ENCODE measurements around the gene PTPN3. TPM values are rescaled to one million over a fixed set of nuclear protein-coding genes. Genes with fewer than 3 reads are reported as not detected.
A peak's percentile ranks its signal among the peaks of the same experiment; 100 is the strongest.
"Not testable (repeated sequence)": the region's sequence is repeated elsewhere in the genome, so short reads cannot be mapped to it uniquely, and the experiment has no call there.

Gene PTPN3
- total RNA-seq, 3 donors from 2014 or later: 13.2 to 30.3 (median 25.8) TPM

DNA sequence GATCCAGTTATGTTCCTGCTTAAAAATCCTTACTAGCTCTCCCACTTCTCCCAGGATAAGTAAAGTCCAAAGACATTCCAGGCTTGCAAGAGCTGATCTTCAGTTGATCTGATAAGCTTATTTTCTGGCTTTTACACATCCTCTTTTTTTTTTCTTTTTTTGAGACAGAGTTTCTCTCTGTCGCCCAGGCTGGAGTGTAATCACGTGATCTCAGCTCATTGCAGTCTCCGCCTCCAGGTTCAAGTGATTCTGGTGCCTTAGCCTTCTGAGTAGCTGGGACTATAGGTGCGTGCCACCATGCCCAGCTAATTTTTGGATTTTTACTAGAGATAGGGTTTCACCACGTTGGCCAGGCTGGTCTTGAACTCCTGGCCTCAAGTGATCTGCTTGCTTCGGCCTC lies 37.3 kb upstream of the PTPN3 start:
- ATAC-seq: no peak

DNA sequence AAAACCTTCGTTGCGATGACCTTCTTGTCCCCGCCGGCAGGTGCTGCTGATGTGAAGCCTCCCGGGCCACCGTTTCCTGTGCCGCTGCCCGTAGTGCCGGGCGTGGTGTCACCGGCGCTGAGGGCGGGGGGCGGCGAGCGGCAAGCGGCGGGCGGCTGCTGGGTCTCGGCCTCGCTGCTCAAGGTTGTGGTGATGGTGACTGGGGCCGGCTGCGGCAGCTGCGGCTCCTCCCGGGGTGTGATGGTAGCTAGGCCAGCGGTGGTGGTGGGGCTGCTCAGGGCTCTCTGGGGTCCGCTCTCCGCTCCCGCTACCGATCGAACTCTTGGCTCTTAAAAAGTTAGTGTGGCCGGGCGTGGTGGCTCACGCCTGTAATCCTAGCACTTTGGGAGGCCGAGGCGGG lies 36.0 kb upstream of the PTPN3 start:
- DNase-seq (no peak), ATAC-seq (no peak)
- Histone ChIP-seq H3K36me3 (ENCODE audit: low read depth) (no peaks in the 10 kb centered on the region), H3K4me1 (ENCODE audit: low read depth) (no peaks in the 10 kb centered on the region), H3K4me3 (no peak overlapping the region), H3K9me3 (no peaks in the 10 kb centered on the region)
- intact Hi-C loops (cut with DNase I, micrococcal nuclease): no loop called here
- no peak for TF ChIP-seq CTCF (IDR thresholded peaks at IDR 0.05)

More for the DNA sequence above, 37.3 kb upstream of the PTPN3 start:
- H3K4me1 ChIP-seq (ENCODE audit: low read depth): no peaks in the 10 kb centered on the region
- no peaks in the 10 kb centered on the region for H3K36me3 ChIP-seq (ENCODE audit: low read depth)
- no peak for TF ChIP-seq CTCF (IDR thresholded peaks at IDR 0.05)
- no peaks in the 10 kb centered on the region for H3K9me3 ChIP-seq
- intact Hi-C loops (cut with DNase I, micrococcal nuclease): no loop called here
- no peak for DNase-seq
- H3K4me3 ChIP-seq: no peak overlapping the region

DNA sequence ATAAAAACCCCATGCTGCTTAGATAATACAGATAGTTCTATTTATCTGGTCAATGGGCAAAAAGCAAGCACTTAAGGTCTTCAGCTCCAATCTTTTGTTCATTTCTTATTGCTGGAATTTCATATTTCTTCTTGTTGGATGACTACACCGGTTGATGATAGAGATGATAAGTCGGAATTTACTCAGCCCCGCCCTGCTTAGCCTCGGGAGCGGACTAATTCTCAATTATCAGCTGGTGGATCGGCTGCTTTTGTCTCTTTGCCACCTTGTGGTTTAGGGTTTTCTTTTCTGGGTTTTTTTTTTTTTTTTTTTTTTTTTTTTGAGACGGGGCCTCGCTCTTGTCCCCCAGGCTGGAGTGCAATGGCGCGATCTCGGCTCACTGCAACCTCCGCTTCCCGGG lies 34.5 kb upstream of the PTPN3 start:
- intact Hi-C loops (cut with DNase I, micrococcal nuclease); ATAC-seq; H3K9me3 ChIP-seq; DNase-seq; H3K4me1 ChIP-seq (ENCODE audit: low read depth); H3K4me3 ChIP-seq; H3K36me3 ChIP-seq (ENCODE audit: low read depth): not testable (repeated sequence)

- Histone ChIP-seq H3K9me3 (no peaks in the 10 kb centered on the region), H3K36me3 (ENCODE audit: low read depth) (no peaks in the 10 kb centered on the region), H3K4me1 (ENCODE audit: low read depth) (no peaks in the 10 kb centered on the region), H3K4me3 (no peak overlapping the region)
- ATAC-seq (no peak), DNase-seq (no peak)
- intact Hi-C loops (cut with DNase I, micrococcal nuclease): loop anchor here in 1 of 2 donors (5.0 kb wide), 1 partner anchor 80 kb away; no protein-coding TSS in a partner anchor
- TF ChIP-seq CTCF (IDR thresholded peaks at IDR 0.05): no peak
Observed at GRCh38 chr9:109522106-109522505, 24.0 kb upstream of the PTPN3 start.

DNA sequence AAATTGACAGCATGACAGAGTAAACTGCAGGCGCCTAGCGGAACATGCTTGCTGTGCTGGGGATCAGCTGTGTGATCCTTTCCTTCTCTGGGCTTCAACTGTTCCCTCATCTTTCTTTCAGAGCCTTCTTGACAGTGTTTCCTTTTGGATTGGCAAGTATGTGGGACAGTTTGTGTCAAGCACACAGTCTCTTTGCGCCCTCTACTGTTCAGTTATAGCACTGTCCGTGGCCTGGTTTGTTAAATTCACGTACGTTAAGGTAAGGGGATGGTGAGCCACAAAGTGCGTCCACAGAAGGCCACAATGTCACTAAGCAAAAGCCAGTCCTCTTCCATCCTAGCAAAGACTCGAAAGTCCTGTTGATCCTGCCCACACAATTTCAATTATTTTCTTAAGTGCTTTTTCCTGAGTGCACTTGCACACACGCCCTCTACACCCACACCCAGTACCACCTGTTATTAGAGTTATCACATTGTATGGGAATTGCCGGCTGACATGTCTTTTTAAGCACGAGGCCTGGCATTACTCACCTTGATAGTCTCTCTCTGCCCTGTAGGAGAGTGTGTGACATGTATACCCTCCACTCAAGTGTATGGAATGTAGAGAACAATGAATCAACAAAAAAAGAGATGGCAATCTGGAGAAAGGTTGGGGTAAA lies 22.5 kb upstream of the PTPN3 start:
- no peaks in the 10 kb centered on the region for H3K4me1 ChIP-seq (ENCODE audit: low read depth)

More for the DNA sequence above, 22.5 kb upstream of the PTPN3 start:
- intact Hi-C loops (cut with DNase I, micrococcal nuclease): loop anchor here in 1 of 2 donors (5.0 kb wide), 1 partner anchor 78 kb away; no protein-coding TSS in a partner anchor
- DNase-seq (peak in 2 of 3 donors; percentile 44 to 86), ATAC-seq (peak; percentile 94)
- TF ChIP-seq CTCF (IDR thresholded peaks at IDR 0.05): peak; percentile 69
- H3K9me3 ChIP-seq: no peaks in the 10 kb centered on the region
- H3K36me3 ChIP-seq (ENCODE audit: low read depth): no peaks in the 10 kb centered on the region
- no peak overlapping the region for H3K4me3 ChIP-seq
